K562 (cell line): ENCODE measurements around the gene VCAN. TPM values are rescaled to one million over a fixed set of nuclear protein-coding genes. Genes with fewer than 3 reads are reported as not detected.

Experiments used
- ATAC-seq: fragments of 200-7000 bp; cut with Tn5 transposase; 3 replicates; pipeline ENCODE4 v1.9.1; 2020; ENCODE audit warnings: moderate library complexity
- BruUV-seq: library from RNA; stranded (reverse); fragments of 400-500 nt; replicated peaks from 2 replicates; lab custom pipeline; 2021; lab: Mats Ljungman, UMichigan
- CTCF ChIA-PET: fragments of 300-600 bp; formaldehyde crosslinking; extraction: SDS; loops from one replicate; lab custom pipeline; 2021; ENCODE audit warnings: low intra/inter-chr PET ratio; lab: Yijun Ruan, JAX
- POLR2A ChIA-PET: fragments of 300-600, 350-650 bp; sonication (Branson Sonifier 250); formaldehyde crosslinking; extraction: SDS; loops from one replicate; lab custom pipeline; 2021; ENCODE audit warnings: antibody characterized with exemption, inconsistent platforms; lab: Yijun Ruan, JAX
- DNase-seq, 4 experiments: peaks; one replicate each; pipeline versions ENCODE4 v3.0.0 to v3.0.0-alpha.2; 2011 to 2018; ENCODE audit warnings: low spot score in 3 of 4, mixed read lengths in 3 of 4; ENCODE audit errors: extremely low read depth in 1 of 4
- FAIRE-seq: peaks from 2 replicates; lab custom pipeline; 2011; peaks lifted over from hg19 to GRCh38; lab: Jason Lieb, UNC
- H2AFZ ChIP-seq: 2 replicates; pipeline ENCODE4 v1.6.0; 2011; ENCODE audit warnings: low read depth, low read length, control low read depth, inconsistent platforms
- H3K27ac ChIP-seq: fragments of 200-600 bp; 3 replicates; pipeline ENCODE4 v1.8.0; 2011; ENCODE audit warnings: low read depth, mild to moderate bottlenecking, control low read depth, inconsistent platforms, low read length, moderate library complexity, mixed read lengths; ENCODE audit errors: extremely low read depth
- H3K27me3 ChIP-seq, 2 experiments: fragments of 300-600 bp in 1 of 2; 2 replicates in 1 of 2; 3 replicates in 1 of 2; pipeline versions ENCODE4 v1.6.0 to v1.8.0; 2011; ENCODE audit warnings: inconsistent platforms in 2 of 2, low read length in 2 of 2, mild to moderate bottlenecking in 1 of 2, mixed read lengths in 1 of 2, moderate library complexity in 1 of 2; ENCODE audit not compliant: control insufficient read depth in 2 of 2, insufficient read depth in 2 of 2
- H3K36me3 ChIP-seq: fragments of 300-600 bp; 3 replicates; pipeline ENCODE4 v1.8.0; 2011; ENCODE audit warnings: mild to moderate bottlenecking, low read length, inconsistent platforms; ENCODE audit not compliant: control insufficient read depth, insufficient read depth
- H3K4me1 ChIP-seq, 2 experiments: fragments of 200-600 bp in 1 of 2; replicated peaks in 1 of 2; 2 replicates in 1 of 2; 3 replicates in 1 of 2; pipeline versions ENCODE4 v1.5.1 to v1.8.0; 2011; ENCODE audit warnings: inconsistent platforms in 2 of 2, low read length in 2 of 2, mild to moderate bottlenecking in 1 of 2, mixed read lengths in 1 of 2, moderate library complexity in 1 of 2; ENCODE audit not compliant: control insufficient read depth in 2 of 2, insufficient read depth in 2 of 2
- H3K4me2 ChIP-seq: 2 replicates; pipeline ENCODE4 v1.6.1; 2011; ENCODE audit warnings: low read length, control low read depth, inconsistent platforms, mixed read lengths; ENCODE audit not compliant: insufficient read depth
- H3K4me3 ChIP-seq: fragments of 200-600 bp; sonication (generic), shearing (Covaris generic); 2 replicates; pipeline ENCODE4 v1.5.1; 2016; ENCODE audit warnings: control low read depth, inconsistent platforms
- H3K79me2 ChIP-seq: fragments of 200-600 bp; 3 replicates; pipeline ENCODE4 v1.8.0; 2011; ENCODE audit warnings: low read length, inconsistent platforms; ENCODE audit not compliant: control insufficient read depth, insufficient read depth
- H3K9ac ChIP-seq, 2 experiments: 2 replicates each; pipeline versions ENCODE4 v1.6.0 to v1.6.1; 2011; ENCODE audit warnings: low read depth in 2 of 2, low read length in 2 of 2, control low read depth in 1 of 2, inconsistent platforms in 1 of 2, mild to moderate bottlenecking in 1 of 2, mixed read lengths in 1 of 2; ENCODE audit not compliant: insufficient read depth in 1 of 2
- H3K9me1 ChIP-seq: one replicate; pipeline ENCODE4 v1.6.0; 2011; ENCODE audit warnings: inconsistent platforms, mild to moderate bottlenecking, low read length, moderate library complexity; ENCODE audit not compliant: control insufficient read depth, insufficient read depth
- H3K9me3 ChIP-seq: replicated peaks from 2 replicates; pipeline ENCODE4 v1.5.1; 2011; ENCODE audit warnings: low read depth, low read length, inconsistent platforms; ENCODE audit not compliant: control insufficient read depth, insufficient read depth
- H4K20me1 ChIP-seq: replicated peaks from 2 replicates; pipeline ENCODE4 v1.6.1; 2011; ENCODE audit warnings: low read length, inconsistent platforms, mixed read lengths; ENCODE audit not compliant: control insufficient read depth, insufficient read depth
- CHD7 ChIP-seq: fragments of 200-600 bp; sonication (generic); IDR thresholded peaks from one replicate; pipeline ENCODE4 v1.6.1; 2012; ENCODE audit warnings: mild to moderate bottlenecking, low read depth, low read length, inconsistent platforms
- CREBBP ChIP-seq: IDR thresholded peaks from one replicate; pipeline ENCODE4 v1.6.1; 2012; ENCODE audit warnings: low read depth, mild to moderate bottlenecking, control low read depth, inconsistent platforms, low read length
- FUS ChIP-seq: fragments of 200-400 bp; formaldehyde crosslinking; optimal IDR thresholded peaks from 2 replicates; pipeline ENCODE3; 2017; ENCODE audit warnings: low read depth, low read length
- HDAC6 ChIP-seq: IDR thresholded peaks from 2 replicates; pipeline ENCODE4 v1.6.1; 2012; ENCODE audit warnings: low read depth, mild to moderate bottlenecking, control low read depth, inconsistent platforms, low read length, moderate library complexity
- MYC ChIP-seq, 2 experiments: fragments of 250-450 bp in 1 of 2; sonication (Bioruptor Pico) in 1 of 2; IDR thresholded peaks; 2 replicates each; pipeline versions ENCODE4 v1.5.1 to v1.6.1; 2012 to 2021; ENCODE audit warnings: low read depth in 2 of 2, borderline replicate concordance in 1 of 2, improper control_type of control experiment in 1 of 2, low read length in 1 of 2, mild to moderate bottlenecking in 1 of 2, moderate library complexity in 1 of 2
- NFATC3 ChIP-seq: fragments of 450-650 bp; IDR thresholded peaks from 2 replicates; pipeline ENCODE4 v1.6.1; 2017; ENCODE audit warnings: mild to moderate bottlenecking
- PKNOX1 ChIP-seq: fragments of 450-650 bp; IDR thresholded peaks from 2 replicates; pipeline ENCODE4 v1.6.1; 2016
- PREB ChIP-seq: sonication (generic); formaldehyde crosslinking; IDR thresholded peaks from 2 replicates; pipeline ENCODE4 v1.8.1; 2023; ENCODE audit warnings: mild to moderate bottlenecking, missing genetic modification reagents
- PURB ChIP-seq: sonication (generic); formaldehyde crosslinking; IDR thresholded peaks from 2 replicates; pipeline ENCODE4 v1.9.0; 2021; ENCODE audit warnings: low read depth, mild to moderate bottlenecking, missing genetic modification reagents
- TSC22D4 ChIP-seq: fragments of 450-650 bp; IDR thresholded peaks from 2 replicates; pipeline ENCODE4 v1.6.1; 2016; ENCODE audit warnings: missing genetic modification characterization, missing biosample characterization, control low read depth
- in situ Hi-C: fragments of 300-500 bp; cut with MboI; formaldehyde crosslinking; loops from 4 replicates; pipeline ENCODE4 v1.15.0; 2018; ENCODE audit warnings: inconsistent platforms, mixed read lengths
- intact Hi-C: fragments of 100-400 bp; cut with micrococcal nuclease; formaldehyde crosslinking; loops from 2 replicates; pipeline ENCODE4 v1.14.2; 2022
- polyA plus RNA-seq, 8 experiments: library from polyadenylated mRNA; depleted of rRNA in 4 of 8; stranded (reverse) in 5 of 8; unstranded in 3 of 8; fragments of >200 nt; fragmentation: Nextera tagmentation in 2 of 8; fragmentation: Illumina TruSeq in 1 of 8; extraction: Ambion mirVana in 2 of 8; extraction: Trizol in 1 of 8; gene quantifications; 2 replicates each; pipeline versions ENCODE4 v1.2.1 to v1.2.3, GENCODE V29; 2011 to 2014; ENCODE audit warnings: inconsistent platforms in 1 of 8, missing spikeins in 1 of 8
- total RNA-seq, 7 experiments: library from RNA; depleted of rRNA in 6 of 7; stranded (reverse); fragments of >200 nt in 6 of 7; fragmentation: Illumina TruSeq in 2 of 7; extraction: Trizol in 2 of 7; gene quantifications; 2 replicates each; pipeline versions ENCODE4 v1.2.1 to v1.2.3, GENCODE V29; 2011 to 2021; ENCODE audit warnings: low replicate concordance in 1 of 7

The VCAN gene
- total and polyA plus RNA-seq, 9 of the 15 experiments (the other 6 are each of a cell fraction or from before 2014, with no cell fraction given) = 0.01 to 0.33 (median 0.05) TPM

- Histone ChIP-seq H2AFZ (no peak overlapping the region), H3K9me1 (no peaks in the 10 kb centered on the region), H3K27ac (no peak overlapping the region), H3K4me2 (no peak overlapping the region), H3K9me3 (no peaks in the 10 kb centered on the region), H3K4me3 (no peak overlapping the region), H3K9ac (no peak overlapping the region), H3K4me1 (no peaks in the 10 kb centered on the region), H4K20me1 (no peaks in the 10 kb centered on the region), H3K79me2 (no peaks in the 10 kb centered on the region), H3K36me3 (no peaks in the 10 kb centered on the region), H3K27me3 (no peaks in the 10 kb centered on the region)
- ChIA-PET CTCF (no interaction called here), POLR2A (interaction anchor here (0.7 kb wide), 1 partner anchor 1229 kb away, joined by 3 read pairs; no protein-coding TSS in a partner anchor)
- no peak for FAIRE-seq
- no peak for ATAC-seq
- intact Hi-C loops (no loop called here), in situ Hi-C loops (no loop called here)
- DNase-seq = no peak
- BruUV-seq = no TSS peak
- TF ChIP-seq CHD7 = no peak
- TF ChIP-seq CREBBP = no peak
- TF ChIP-seq PREB = no peak
- TF ChIP-seq HDAC6 = no peak
- no peak for TF ChIP-seq PKNOX1
- no peak for TF ChIP-seq NFATC3
- no peak for TF ChIP-seq FUS
- no peak for TF ChIP-seq TSC22D4 (tag)
- no peak for TF ChIP-seq PURB (CRISPR knock-in tag)
- TF ChIP-seq MYC (IDR thresholded peaks at IDR 0.05; ENCODE audit: low read depth, low read length) = no peak
- TF ChIP-seq MYC (CRISPR knock-in tag; IDR thresholded peaks at IDR 0.05; ENCODE audit: borderline replicate concordance, low read depth) = no peak
Measured at GRCh38 chr5:83552275-83552674, 80.7 kb downstream of the VCAN start.
